Neural crest cell (in vitro differentiated cells): Measurements from ENCODE around the gene TNNI3K. TPM values are rescaled to one million over a fixed set of nuclear protein-coding genes. Genes with fewer than 3 reads are reported as not detected.

Source experiments
- DNase-seq: peaks from one replicate; pipeline ENCODE4 v3.0.0; 2021; ENCODE audit warnings: low read depth, mixed read lengths, low spot score
- H3K27ac Mint-ChIP-seq: one replicate; pipeline ENCODE4 v1.8.0; 2021; ENCODE audit warnings: mild to moderate bottlenecking, mixed read lengths; ENCODE audit not compliant: unreplicated experiment
- H3K27me3 Mint-ChIP-seq: 2 replicates; pipeline ENCODE4 v1.8.0; 2021; ENCODE audit warnings: low read depth, mild to moderate bottlenecking, mixed read lengths
- H3K36me3 Mint-ChIP-seq: 2 replicates; pipeline ENCODE4 v1.8.0; 2021; ENCODE audit warnings: low read depth, mild to moderate bottlenecking, mixed read lengths
- H3K4me1 Mint-ChIP-seq: 2 replicates; pipeline ENCODE4 v1.8.0; 2021; ENCODE audit warnings: mixed read lengths
- H3K4me3 Mint-ChIP-seq: one replicate; pipeline ENCODE4 v1.8.0; 2021; ENCODE audit warnings: mild to moderate bottlenecking, mixed read lengths
- H3K9me3 Mint-ChIP-seq: 2 replicates; pipeline ENCODE4 v1.8.0; 2021; ENCODE audit warnings: mixed read lengths
- total RNA-seq: library from RNA; stranded (reverse); gene quantifications from 2 replicates; pipeline ENCODE4 v1.2.1, GENCODE V29; 2021
- TF ChIP-seq, protein P1 (sequence below): fragments of 200-600 bp; sonication (generic); conservative IDR thresholded peaks from 2 replicates; pipeline ENCODE4 v1.5.0; 2021; ENCODE audit warnings: antibody characterized with exemption, mild to moderate bottlenecking

Gene TNNI3K
- total RNA-seq, 1 donor from 2014 or later, result 1.4 TPM

DNA sequence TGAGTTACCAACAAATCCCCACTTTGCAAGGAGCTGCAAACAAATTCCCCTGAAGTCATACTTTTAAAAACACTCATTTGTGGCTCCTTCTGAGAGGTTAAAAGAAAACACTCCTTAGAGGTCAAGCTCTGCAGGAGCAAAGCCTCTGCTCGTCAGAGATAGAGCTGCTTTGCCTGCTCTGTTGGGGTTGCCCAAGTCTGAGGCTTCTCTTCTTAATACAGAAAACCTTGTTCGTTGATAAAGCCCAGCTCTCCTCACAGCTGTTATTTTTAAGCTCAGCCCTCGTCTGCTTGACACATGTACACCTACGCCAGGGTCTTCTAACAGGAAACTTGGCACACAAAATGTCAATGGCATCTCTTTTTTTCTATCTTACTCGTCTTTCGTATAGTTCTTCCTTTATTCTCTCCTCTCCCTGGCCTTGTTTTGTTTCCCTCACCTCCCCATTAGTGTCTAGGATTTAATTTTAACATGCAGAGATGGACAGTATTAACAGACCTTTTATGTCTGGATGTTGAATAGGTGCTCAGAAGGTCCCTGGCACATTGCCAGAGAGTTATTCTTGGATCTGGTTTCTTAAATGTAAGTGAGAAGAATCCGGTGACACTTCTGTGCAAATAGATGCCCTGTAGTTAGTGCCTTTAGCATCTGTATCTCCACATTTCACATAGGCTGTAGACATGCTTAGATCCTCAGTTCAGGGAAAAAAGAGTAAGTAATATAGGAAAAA lies 191.2 kb downstream of the TNNI3K start:
- no peak overlapping the region for H3K27ac Mint-ChIP-seq
- H3K27me3 Mint-ChIP-seq, result no peaks in the 10 kb centered on the region
- TF ChIP-seq, protein P1, sequence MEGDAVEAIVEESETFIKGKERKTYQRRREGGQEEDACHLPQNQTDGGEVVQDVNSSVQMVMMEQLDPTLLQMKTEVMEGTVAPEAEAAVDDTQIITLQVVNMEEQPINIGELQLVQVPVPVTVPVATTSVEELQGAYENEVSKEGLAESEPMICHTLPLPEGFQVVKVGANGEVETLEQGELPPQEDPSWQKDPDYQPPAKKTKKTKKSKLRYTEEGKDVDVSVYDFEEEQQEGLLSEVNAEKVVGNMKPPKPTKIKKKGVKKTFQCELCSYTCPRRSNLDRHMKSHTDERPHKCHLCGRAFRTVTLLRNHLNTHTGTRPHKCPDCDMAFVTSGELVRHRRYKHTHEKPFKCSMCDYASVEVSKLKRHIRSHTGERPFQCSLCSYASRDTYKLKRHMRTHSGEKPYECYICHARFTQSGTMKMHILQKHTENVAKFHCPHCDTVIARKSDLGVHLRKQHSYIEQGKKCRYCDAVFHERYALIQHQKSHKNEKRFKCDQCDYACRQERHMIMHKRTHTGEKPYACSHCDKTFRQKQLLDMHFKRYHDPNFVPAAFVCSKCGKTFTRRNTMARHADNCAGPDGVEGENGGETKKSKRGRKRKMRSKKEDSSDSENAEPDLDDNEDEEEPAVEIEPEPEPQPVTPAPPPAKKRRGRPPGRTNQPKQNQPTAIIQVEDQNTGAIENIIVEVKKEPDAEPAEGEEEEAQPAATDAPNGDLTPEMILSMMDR, result no peak
- no peak overlapping the region for H3K4me3 Mint-ChIP-seq
- H3K4me1 Mint-ChIP-seq, result peaks cover 45% of the 10 kb centered on the region
- DNase-seq, result no peak
- H3K9me3 Mint-ChIP-seq, result no peaks in the 10 kb centered on the region
- H3K36me3 Mint-ChIP-seq, result no peaks in the 10 kb centered on the region

GRCh38 chr1:74427681-74428080 lies 192.5 kb downstream of the TNNI3K start:
- Mint-ChIP-seq H3K27ac (no peak overlapping the region), H3K4me3 (no peak overlapping the region), H3K4me1 (peaks cover 44% of the 10 kb centered on the region), H3K36me3 (no peaks in the 10 kb centered on the region), H3K27me3 (no peaks in the 10 kb centered on the region), H3K9me3 (no peaks in the 10 kb centered on the region)
- TF ChIP-seq, protein P1, result no peak
- DNase-seq, result no peak

GRCh38 chr1:74429580-74429979 lies 194.4 kb downstream of the TNNI3K start:
- Mint-ChIP-seq H3K9me3 (no peaks in the 10 kb centered on the region), H3K36me3 (no peaks in the 10 kb centered on the region), H3K27me3 (no peaks in the 10 kb centered on the region), H3K27ac (no peak overlapping the region), H3K4me3 (no peak overlapping the region), H3K4me1 (peaks cover 50% of the 10 kb centered on the region)
- no peak for DNase-seq
- TF ChIP-seq, protein P1, result no peak

GRCh38 chr1:74430342-74430934 lies 195.3 kb downstream of the TNNI3K start:
- Mint-ChIP-seq H3K27me3 (no peaks in the 10 kb centered on the region), H3K4me1 (peaks cover 45% of the 10 kb centered on the region), H3K36me3 (no peaks in the 10 kb centered on the region), H3K9me3 (no peaks in the 10 kb centered on the region), H3K4me3 (no peak overlapping the region), H3K27ac (peak overlapping the region; percentile 35)
- TF ChIP-seq, protein P1, result no peak
- DNase-seq, result no peak

DNA sequence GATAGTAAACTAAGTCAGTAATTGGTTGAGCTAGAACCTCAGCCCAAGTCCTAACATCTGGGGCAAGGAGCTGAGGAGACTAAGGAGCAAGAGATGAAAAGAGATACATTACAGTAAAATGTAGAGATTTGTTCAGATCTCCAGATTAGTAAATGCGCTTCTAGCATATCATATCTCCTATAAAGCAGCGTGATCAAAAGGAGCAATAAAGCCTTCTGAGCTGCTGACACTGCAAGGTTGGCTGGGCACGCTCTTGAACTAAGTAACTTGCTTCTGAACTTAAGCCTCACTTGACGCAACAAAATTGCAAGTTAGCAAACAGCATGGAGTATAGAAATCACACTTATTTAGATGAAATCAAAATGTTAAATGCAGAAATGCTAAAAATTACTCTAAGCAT lies 196.3 kb downstream of the TNNI3K start:
- Mint-ChIP-seq H3K4me3 (no peak overlapping the region), H3K27me3 (no peaks in the 10 kb centered on the region), H3K9me3 (no peaks in the 10 kb centered on the region), H3K36me3 (no peaks in the 10 kb centered on the region), H3K27ac (no peak overlapping the region), H3K4me1 (peaks cover 37% of the 10 kb centered on the region)
- TF ChIP-seq, protein P1, result no peak
- DNase-seq, result no peak
